Measurements from ENCODE around the gene COG5.
"Not testable (repeated sequence)": the region's sequence is repeated elsewhere in the genome, so short reads cannot be mapped to it uniquely, and the experiment has no call there.

Gene COG5

GRCh38 chr7:107262857-107263256 is 300.9 kb downstream of the COG5 start:
- no peak overlapping the region for H3K4me3 ChIP-seq (ENCODE audit: low read depth in 1 of 2, low read length in 2 of 2)
- no peaks in the 10 kb centered on the region for H3K9me3 ChIP-seq (ENCODE audit: control insufficient read depth in 1 of 2, low read length in 2 of 2)
- H3K27me3 ChIP-seq (ENCODE audit: low read depth, low read length), result no peaks in the 10 kb centered on the region
- H3K4me1 ChIP-seq (ENCODE audit: control insufficient read depth in 1 of 2, insufficient read depth in 2 of 2, low read length in 2 of 2), result no peaks in the 10 kb centered on the region
- no peaks in the 10 kb centered on the region for H3K36me3 ChIP-seq (ENCODE audit: control insufficient read depth in 1 of 2, insufficient read depth in 2 of 2, low read length in 2 of 2)
- no peak overlapping the region for H3K27ac ChIP-seq (ENCODE audit: low read length)

GRCh38 chr7:107258737-107259136 is 305.0 kb downstream of the COG5 start:
- H3K4me1 ChIP-seq (ENCODE audit: control insufficient read depth in 1 of 2, insufficient read depth in 2 of 2, low read length in 2 of 2), result no peaks in the 10 kb centered on the region
- H3K36me3 ChIP-seq (ENCODE audit: control insufficient read depth in 1 of 2, insufficient read depth in 2 of 2, low read length in 2 of 2), result no peaks in the 10 kb centered on the region
- no peaks in the 10 kb centered on the region for H3K27me3 ChIP-seq (ENCODE audit: low read depth, low read length)
- H3K27ac ChIP-seq (ENCODE audit: low read length), result no peak overlapping the region
- H3K9me3 ChIP-seq (ENCODE audit: control insufficient read depth in 1 of 2, low read length in 2 of 2), result no peaks in the 10 kb centered on the region
- no peak overlapping the region for H3K4me3 ChIP-seq (ENCODE audit: low read depth in 1 of 2, low read length in 2 of 2)

GRCh38 chr7:107255602-107256001 is 308.1 kb downstream of the COG5 start:
- Histone ChIP-seq H3K4me3 (ENCODE audit: low read depth in 1 of 2, low read length in 2 of 2) (no peak overlapping the region), H3K9me3 (ENCODE audit: control insufficient read depth in 1 of 2, low read length in 2 of 2) (no peaks in the 10 kb centered on the region), H3K36me3 (ENCODE audit: control insufficient read depth in 1 of 2, insufficient read depth in 2 of 2, low read length in 2 of 2) (no peaks in the 10 kb centered on the region), H3K27me3 (ENCODE audit: low read depth, low read length) (no peaks in the 10 kb centered on the region), H3K4me1 (ENCODE audit: control insufficient read depth in 1 of 2, insufficient read depth in 2 of 2, low read length in 2 of 2) (no peaks in the 10 kb centered on the region), H3K27ac (ENCODE audit: low read length) (no peak overlapping the region)

- Histone ChIP-seq H3K9me3 (ENCODE audit: control insufficient read depth in 1 of 2, low read length in 2 of 2) (no peaks in the 10 kb centered on the region), H3K27ac (ENCODE audit: low read length) (no peak overlapping the region), H3K4me3 (ENCODE audit: low read depth in 1 of 2, low read length in 2 of 2) (no peak overlapping the region), H3K4me1 (ENCODE audit: control insufficient read depth in 1 of 2, insufficient read depth in 2 of 2, low read length in 2 of 2) (no peaks in the 10 kb centered on the region), H3K36me3 (ENCODE audit: control insufficient read depth in 1 of 2, insufficient read depth in 2 of 2, low read length in 2 of 2) (no peaks in the 10 kb centered on the region), H3K27me3 (ENCODE audit: low read depth, low read length) (no peaks in the 10 kb centered on the region)
Measured at GRCh38 chr7:107254398-107254985, 309.2 kb downstream of the COG5 start.

- no peaks in the 10 kb centered on the region for H3K4me1 ChIP-seq (ENCODE audit: control insufficient read depth in 1 of 2, insufficient read depth in 2 of 2, low read length in 2 of 2)
- H3K27me3 ChIP-seq (ENCODE audit: low read depth, low read length), result no peaks in the 10 kb centered on the region
- H3K4me3 ChIP-seq (ENCODE audit: low read depth in 1 of 2, low read length in 2 of 2), result no peak overlapping the region
- no peaks in the 10 kb centered on the region for H3K9me3 ChIP-seq (ENCODE audit: control insufficient read depth in 1 of 2, low read length in 2 of 2)
- H3K27ac ChIP-seq (ENCODE audit: low read length), result no peak overlapping the region
- no peaks in the 10 kb centered on the region for H3K36me3 ChIP-seq (ENCODE audit: control insufficient read depth in 1 of 2, insufficient read depth in 2 of 2, low read length in 2 of 2)
Measured at GRCh38 chr7:107253599-107253998, 310.1 kb downstream of the COG5 start.

GRCh38 chr7:107251963-107252362 is 311.8 kb downstream of the COG5 start:
- Histone ChIP-seq H3K27ac (ENCODE audit: low read length) (no peak overlapping the region), H3K27me3 (ENCODE audit: low read depth, low read length) (no peaks in the 10 kb centered on the region), H3K4me3 (ENCODE audit: low read depth in 1 of 2, low read length in 2 of 2) (no peak overlapping the region), H3K4me1 (ENCODE audit: control insufficient read depth in 1 of 2, insufficient read depth in 2 of 2, low read length in 2 of 2) (no peaks in the 10 kb centered on the region), H3K36me3 (ENCODE audit: control insufficient read depth in 1 of 2, insufficient read depth in 2 of 2, low read length in 2 of 2) (peaks cover 9 to 12% of the 10 kb centered on the region in 2 donors), H3K9me3 (ENCODE audit: control insufficient read depth in 1 of 2, low read length in 2 of 2) (no peaks in the 10 kb centered on the region)

GRCh38 chr7:107248551-107249316 is 315.0 kb downstream of the COG5 start:
- H3K9me3 ChIP-seq (ENCODE audit: control insufficient read depth in 1 of 2, low read length in 2 of 2), result peaks cover 0 to 6% of the 10 kb centered on the region in 2 donors
- H3K27me3 ChIP-seq (ENCODE audit: low read depth, low read length), result no peaks in the 10 kb centered on the region
- H3K4me1 ChIP-seq (ENCODE audit: control insufficient read depth in 1 of 2, insufficient read depth in 2 of 2, low read length in 2 of 2), result no peaks in the 10 kb centered on the region
- peaks cover 9 to 22% of the 10 kb centered on the region in 2 donors for H3K36me3 ChIP-seq (ENCODE audit: control insufficient read depth in 1 of 2, insufficient read depth in 2 of 2, low read length in 2 of 2)
- no peak overlapping the region for H3K4me3 ChIP-seq (ENCODE audit: low read depth in 1 of 2, low read length in 2 of 2)
- no peak overlapping the region for H3K27ac ChIP-seq (ENCODE audit: low read length)

GRCh38 chr7:107246836-107247235 is 316.9 kb downstream of the COG5 start:
- H3K4me1 ChIP-seq (ENCODE audit: control insufficient read depth in 1 of 2, insufficient read depth in 2 of 2, low read length in 2 of 2); H3K4me3 ChIP-seq (ENCODE audit: low read depth in 1 of 2, low read length in 2 of 2); H3K27me3 ChIP-seq (ENCODE audit: low read depth, low read length); H3K27ac ChIP-seq (ENCODE audit: low read length); H3K9me3 ChIP-seq (ENCODE audit: control insufficient read depth in 1 of 2, low read length in 2 of 2): not testable (repeated sequence)
- peaks cover 9 to 22% of the 10 kb centered on the region in 2 donors for H3K36me3 ChIP-seq (ENCODE audit: control insufficient read depth in 1 of 2, insufficient read depth in 2 of 2, low read length in 2 of 2)

GRCh38 chr7:107244613-107245012 is 319.1 kb downstream of the COG5 start:
- peaks cover 9 to 22% of the 10 kb centered on the region in 2 donors for H3K36me3 ChIP-seq (ENCODE audit: control insufficient read depth in 1 of 2, insufficient read depth in 2 of 2, low read length in 2 of 2)
- no peaks in the 10 kb centered on the region for H3K27me3 ChIP-seq (ENCODE audit: low read depth, low read length)
- H3K9me3 ChIP-seq (ENCODE audit: control insufficient read depth in 1 of 2, low read length in 2 of 2), result peaks cover 0 to 6% of the 10 kb centered on the region in 2 donors

GRCh38 chr7:107242267-107242666 is 321.5 kb downstream of the COG5 start:
- H3K27ac ChIP-seq (ENCODE audit: low read length), result no peak overlapping the region
- H3K4me3 ChIP-seq (ENCODE audit: low read depth in 1 of 2, low read length in 2 of 2), result no peak overlapping the region
- H3K9me3 ChIP-seq (ENCODE audit: control insufficient read depth in 1 of 2, low read length in 2 of 2), result peaks cover 0 to 6% of the 10 kb centered on the region in 2 donors
- H3K36me3 ChIP-seq (ENCODE audit: control insufficient read depth in 1 of 2, insufficient read depth in 2 of 2, low read length in 2 of 2), result peaks cover 0 to 11% of the 10 kb centered on the region in 2 donors
- no peaks in the 10 kb centered on the region for H3K27me3 ChIP-seq (ENCODE audit: low read depth, low read length)
- no peaks in the 10 kb centered on the region for H3K4me1 ChIP-seq (ENCODE audit: control insufficient read depth in 1 of 2, insufficient read depth in 2 of 2, low read length in 2 of 2)

More at GRCh38 chr7:107244613-107245012, 319.1 kb downstream of the COG5 start:
- Histone ChIP-seq H3K4me1 (ENCODE audit: control insufficient read depth in 1 of 2, insufficient read depth in 2 of 2, low read length in 2 of 2) (no peaks in the 10 kb centered on the region), H3K27ac (ENCODE audit: low read length) (no peak overlapping the region), H3K4me3 (ENCODE audit: low read depth in 1 of 2, low read length in 2 of 2) (no peak overlapping the region)

GRCh38 chr7:107237451-107237850 is 326.3 kb downstream of the COG5 start:
- Histone ChIP-seq H3K27ac (ENCODE audit: low read length) (no peak overlapping the region), H3K27me3 (ENCODE audit: low read depth, low read length) (no peaks in the 10 kb centered on the region), H3K9me3 (ENCODE audit: control insufficient read depth in 1 of 2, low read length in 2 of 2) (no peaks in the 10 kb centered on the region)

More at GRCh38 chr7:107237451-107237850, 326.3 kb downstream of the COG5 start:
- Histone ChIP-seq H3K36me3 (ENCODE audit: control insufficient read depth in 1 of 2, insufficient read depth in 2 of 2, low read length in 2 of 2) (peaks cover 3 to 12% of the 10 kb centered on the region in 2 donors), H3K4me3 (ENCODE audit: low read depth in 1 of 2, low read length in 2 of 2) (no peak overlapping the region), H3K4me1 (ENCODE audit: control insufficient read depth in 1 of 2, insufficient read depth in 2 of 2, low read length in 2 of 2) (no peaks in the 10 kb centered on the region)
